Stomach (tissue), 4 donors: Measurements from ENCODE around the gene LRP1.

Source experiments
- CTCF ChIP-seq, 7 experiments: fragments of 450-650 bp in 4 of 7; fragments of 200-600 bp in 3 of 7; sonication (generic) in 3 of 7; IDR thresholded peaks; one replicate each; pipeline ENCODE4 v1.5.1; 2016 to 2019; ENCODE audit warnings: antibody characterized with exemption in 7 of 7, control low read depth in 2 of 7, mild to moderate bottlenecking in 1 of 7
- EP300 ChIP-seq: sonication (generic); formaldehyde crosslinking; IDR thresholded peaks from one replicate; pipeline ENCODE4 v1.6.1; 2017; ENCODE audit warnings: antibody characterized with exemption
- POLR2A ChIP-seq, 4 donors: fragments of 450-650 bp; IDR thresholded peaks; one replicate each; pipeline ENCODE4 v1.6.1; 2016; ENCODE audit warnings: antibody characterized with exemption in 4 of 4, control low read depth in 2 of 4, mild to moderate bottlenecking in 1 of 4, moderate library complexity in 1 of 4
- POLR2AphosphoS5 ChIP-seq, 3 donors: sonication (generic); formaldehyde crosslinking; IDR thresholded peaks; one replicate each; pipeline ENCODE4 v1.6.1; 2016; ENCODE audit warnings: antibody characterized with exemption in 3 of 3

- TF ChIP-seq CTCF (IDR thresholded peaks at IDR 0.05) = no peak
- peak in 1 of 3 donors; percentile 10 for TF ChIP-seq POLR2AphosphoS5 (IDR thresholded peaks at IDR 0.05)
- TF ChIP-seq POLR2A (IDR thresholded peaks at IDR 0.05) = no peak
- TF ChIP-seq EP300 = no peak
Observed at GRCh38 chr12:57149245-57149900, 21.1 kb downstream of the LRP1 start.
